ENCODE data around the gene JUND. TPM values are rescaled to one million over a fixed set of nuclear protein-coding genes. Genes with fewer than 3 reads are reported as not detected.

JUND gene
- total and polyA plus RNA-seq, 2 of the 8 experiments (the other 6 are each of a cell fraction or from before 2014, with no cell fraction given) = 54.0 to 77.5 TPM

GRCh38 chr19:18310966-18311365, 29.5 kb upstream of the JUND start:
- Histone ChIP-seq H3K9me3 (ENCODE audit: insufficient read depth in 2 of 2, low read depth in 1 of 2, low read length in 1 of 2) (no peaks in the 10 kb centered on the region), H3K4me1 (replicated peaks in 1 of 4; ENCODE audit: control insufficient read depth in 3 of 4, insufficient read depth in 4 of 4, low read length in 3 of 4) (peaks cover 0 to 3% (median 0%) of the 10 kb centered on the region in 4 experiments; a peak in 2 of 7 replicates), H3K14ac (ENCODE audit: insufficient read length) (no peak overlapping the region), H3K18ac (ENCODE audit: extremely low read depth, low read length) (no peak overlapping the region), H3K9ac (replicated peaks in 1 of 4; ENCODE audit: extremely low read depth in 1 of 4, low read depth in 3 of 4, low read length in 3 of 4) (no peak overlapping the region; a peak in 1 of 7 replicates), H2BK15ac (ENCODE audit: low read length) (no peak overlapping the region), H3K23ac (ENCODE audit: insufficient read length) (no peak overlapping the region), H2AK5ac (ENCODE audit: low read depth, low read length) (no peak overlapping the region), H3K23me2 (ENCODE audit: low read depth, low read length) (no peaks in the 10 kb centered on the region), H4K20me1 (replicated peaks in 1 of 2; ENCODE audit: control insufficient read depth in 1 of 2, insufficient read depth in 2 of 2, low read length in 2 of 2) (peaks cover 0 to 12% of the 10 kb centered on the region in 2 experiments), H2BK5ac (ENCODE audit: low read depth, low read length) (peak overlapping the region; percentile 8; the same call in 1 of the 2 replicates), H3K4me3 (ENCODE audit: extremely low read depth in 1 of 4, insufficient read depth in 2 of 4, low read depth in 3 of 4, low read length in 4 of 4) (no peak overlapping the region), H3K79me1 (ENCODE audit: low read depth, low read length) (no peaks in the 10 kb centered on the region; the same call in 1 of the 2 replicates), H3K4ac (replicated peaks; ENCODE audit: insufficient read length, low read depth, low read length) (no peak overlapping the region), H4K8ac (ENCODE audit: extremely low read depth, insufficient read depth, low read length) (no peak overlapping the region), H3K36me3 (ENCODE audit: control insufficient read depth in 2 of 4, insufficient read depth in 4 of 4, low read length in 3 of 4) (peaks cover 15 to 79% (median 47%) of the 10 kb centered on the region in 4 experiments), H4K91ac (replicated peaks; ENCODE audit: insufficient read length, low read length) (no peak overlapping the region), H2BK20ac (ENCODE audit: low read length) (no peak overlapping the region), H3K79me2 (ENCODE audit: control insufficient read depth in 1 of 2, insufficient read depth in 2 of 2, low read length in 2 of 2) (peaks cover 0 to 7% of the 10 kb centered on the region in 2 experiments; a peak in 1 of 4 replicates), H2AFZ (ENCODE audit: low read length) (no peak overlapping the region), H2BK12ac (ENCODE audit: low read depth, low read length) (no peak overlapping the region), H2BK120ac (replicated peaks; ENCODE audit: low read depth, low read length) (no peak overlapping the region), H3K27me3 (replicated peaks in 1 of 4; ENCODE audit: control insufficient read depth in 3 of 4, extremely low read depth in 1 of 4, insufficient read depth in 3 of 4, low read length in 3 of 4) (no peaks in the 10 kb centered on the region), H3K27ac (ENCODE audit: low read depth, low read length) (no peak overlapping the region), H3K4me2 (ENCODE audit: insufficient read depth in 1 of 2, low read depth in 2 of 2, low read length in 2 of 2) (no peak overlapping the region), H3K56ac (replicated peaks; ENCODE audit: insufficient read length, low read depth, low read length) (no peak overlapping the region), H4K5ac (ENCODE audit: insufficient read length, low read depth, low read length) (no peak overlapping the region)
- WGBS, 2 experiments (ENCODE audit: extremely low coverage in 1 of 2, insufficient coverage in 1 of 2, insufficient read length in 1 of 2, insufficient replicate concordance in 2 of 2, low coverage in 1 of 2, low lambda C conversion rate in 2 of 2, missing lambda C conversion rate in 1 of 2) = 90% methylated on average over 13 of the region's 13 CpGs; no CpG with 5 or more reads in 1 of the 2 experiments
- CTCF ChIA-PET (ENCODE audit: partially characterized antibody) = interaction anchor here (0.9 to 13.7 kb wide), 7 partner anchors 9 to 95 kb away, joined by 3 to 242 read pairs (median 4); partner anchors contain the start of genes IQCN, JUND and LSM4
- FAIRE-seq = no peak
- TF ChIP-seq RXRA (IDR thresholded peaks at IDR 0.05; ENCODE audit: insufficient read depth, low read depth, low read length) (no peak), EGR1 (IDR thresholded peaks at IDR 0.05; ENCODE audit: borderline replicate concordance, low read depth, low read length) (no peak), CBX5 (IDR thresholded peaks at IDR 0.05; ENCODE audit: low read depth, low read length) (no peak)
- POLR2A ChIA-PET (ENCODE audit: partially characterized antibody) = interaction anchor here (5.0 to 13.8 kb wide), 2 partner anchors 11 to 31 kb away, joined by 32 to 200 read pairs; partner anchors contain the start of genes JUND and LSM4
- DNase-seq (ENCODE audit: low read depth in 1 of 2, low spot score in 2 of 2) = no peak

All from H1 (cell line).